Measurements from ENCODE around the gene ZNF780B.
"Not testable (repeated sequence)": the region's sequence is repeated elsewhere in the genome, so short reads cannot be mapped to it uniquely, and the experiment has no call there.

The ZNF780B gene

GRCh38 chr19:40055832-40056504 is at the start of gene ZNF780B:
Gene ZNF780B, minus strand, starts transcription at chr19:40056231. Its CDS starts 5,899 bp downstream, at chr19:40050332.
- DNase-seq = peak; percentile 73

GRCh38 chr19:40104754-40105153 is 48.7 kb upstream of the ZNF780B start:
- DNase-seq = no peak

DNA sequence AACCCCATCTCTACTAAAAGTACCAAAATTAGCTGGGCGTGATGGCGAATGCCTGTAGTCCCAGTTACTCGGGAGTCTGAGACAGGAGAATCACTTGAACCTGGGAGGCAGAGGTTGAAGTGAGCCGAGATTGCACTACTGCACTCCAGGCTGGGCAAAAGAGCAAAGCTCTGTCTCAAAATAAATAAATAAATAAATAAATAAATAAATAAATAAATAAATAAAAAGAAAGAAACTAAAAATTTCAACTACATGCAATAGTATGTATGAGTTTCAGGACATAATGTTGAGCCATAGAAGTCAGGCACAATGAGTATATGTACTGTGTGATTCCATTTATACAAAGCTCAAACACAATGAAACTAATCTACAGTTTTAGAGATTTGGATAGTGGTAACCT is 47.6 kb upstream of the ZNF780B start:
- DNase-seq = no peak

GRCh38 chr19:40101813-40102212 is 45.8 kb upstream of the ZNF780B start:
- DNase-seq = no peak

DNA sequence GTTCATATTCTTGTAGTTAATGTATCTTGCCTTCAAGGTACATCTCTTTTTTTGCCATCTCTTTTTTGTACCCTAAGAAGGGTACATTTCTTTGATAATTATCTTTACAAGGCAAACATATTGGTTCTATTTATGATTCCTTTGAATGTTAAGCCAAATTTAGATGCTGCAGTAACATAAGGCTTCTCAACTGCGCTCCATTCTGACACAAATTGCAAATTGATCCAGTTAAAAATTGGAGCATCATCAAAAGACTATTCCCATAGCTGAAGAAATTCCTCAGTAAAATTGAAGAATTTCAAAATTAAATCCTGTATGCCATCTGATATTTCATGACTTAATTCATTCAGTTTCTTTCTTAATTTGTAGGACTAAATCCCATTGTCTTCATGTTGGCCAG is 37.4 kb upstream of the ZNF780B start:
- DNase-seq = no peak

DNA sequence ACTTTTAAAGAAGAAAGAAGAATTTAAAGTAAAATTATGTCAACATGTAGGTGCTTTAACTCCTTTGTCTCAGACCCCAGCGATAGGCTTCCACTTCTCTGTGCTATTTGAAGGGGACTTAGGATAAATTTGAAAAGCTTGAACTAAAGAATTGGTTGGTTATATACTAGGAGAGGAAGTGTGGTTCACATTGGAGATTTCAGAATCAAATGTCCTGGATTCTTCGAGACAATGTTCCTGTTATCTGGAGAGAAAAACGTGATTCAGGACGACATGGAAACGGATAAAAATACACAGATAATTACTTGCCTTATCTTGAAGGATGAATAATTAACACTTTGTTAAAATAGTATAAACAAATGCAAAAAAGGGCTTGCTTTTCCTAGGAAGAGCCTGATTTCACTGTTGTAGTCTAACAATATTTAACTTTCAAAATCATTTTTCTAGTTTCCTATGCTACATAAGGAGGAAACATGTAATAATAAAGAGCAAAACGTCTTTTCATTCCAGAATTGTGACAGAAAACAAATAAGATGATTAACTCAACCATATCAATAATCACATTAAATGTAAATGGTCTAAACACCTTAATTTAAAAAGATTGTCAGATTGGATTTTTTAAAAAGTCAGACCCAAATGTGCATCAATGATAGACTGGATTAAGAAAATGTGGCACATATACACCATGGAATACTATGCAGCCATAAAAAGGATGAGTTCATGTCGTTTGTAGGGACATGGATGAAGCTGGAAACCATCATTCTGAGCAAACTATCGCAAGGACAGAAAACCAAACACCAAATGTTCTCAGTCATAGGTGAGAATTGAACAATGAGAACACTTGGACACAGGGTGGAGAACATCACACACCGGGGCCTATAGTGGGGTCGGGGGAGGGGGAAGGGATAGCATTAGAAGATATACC is 35.4 kb upstream of the ZNF780B start:
- DNase-seq = no peak

- peak; percentile 83 for DNase-seq
Observed at GRCh38 chr19:40090241-40091204, 34.5 kb upstream of the ZNF780B start, which contains the start of gene ZNF780A. Gene ZNF780A, minus strand, starts transcription at chr19:40090943. Its CDS starts 6,190 bp downstream, at chr19:40084753.

- no peak for DNase-seq
Observed at GRCh38 chr19:40089462-40089861, 33.4 kb upstream of the ZNF780B start.

- no peak for DNase-seq
Observed at GRCh38 chr19:40088299-40089047, 32.4 kb upstream of the ZNF780B start.

DNA sequence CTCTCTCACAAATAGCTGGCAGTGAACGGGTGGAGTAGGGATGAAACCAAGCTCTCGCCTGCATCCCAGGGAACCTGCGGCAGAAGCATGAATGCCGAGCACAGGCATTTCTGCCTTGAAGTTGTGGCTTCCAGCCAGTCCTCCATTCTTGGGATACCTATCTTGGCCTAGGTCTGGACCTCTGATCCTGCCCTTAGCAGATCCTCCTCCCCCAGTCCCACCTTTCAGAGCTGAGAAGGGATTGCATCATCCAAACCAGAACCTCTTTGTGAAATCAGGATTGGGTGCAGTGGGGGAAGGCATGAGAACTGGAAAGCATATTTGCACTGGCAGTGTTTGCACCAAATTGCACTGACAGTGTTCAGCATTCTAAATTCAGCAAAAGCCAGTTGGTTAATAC is 28.9 kb upstream of the ZNF780B start:
- DNase-seq = no peak

DNA sequence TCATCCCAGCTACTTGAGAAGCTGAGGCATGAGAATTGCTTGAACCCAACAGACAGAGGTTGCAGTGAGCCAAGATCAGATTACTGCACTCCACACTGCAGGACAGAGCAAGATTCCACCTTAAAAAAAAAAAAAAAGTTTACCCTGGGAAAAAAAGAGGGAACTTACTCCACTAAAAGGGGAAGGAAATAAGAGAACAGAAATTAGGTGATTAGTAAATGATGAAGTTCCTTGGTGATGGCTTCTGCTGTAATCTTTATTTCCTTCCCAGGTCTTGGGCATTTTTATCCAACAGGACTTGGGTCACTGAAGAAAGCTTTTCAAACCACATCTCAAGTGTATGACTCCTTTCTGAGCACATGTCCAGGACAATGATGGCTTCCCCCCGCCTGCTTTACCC is 25.4 kb upstream of the ZNF780B start:
- DNase-seq = no peak

- DNase-seq = no peak
Observed at GRCh38 chr19:40080289-40080688, 24.3 kb upstream of the ZNF780B start.

DNA sequence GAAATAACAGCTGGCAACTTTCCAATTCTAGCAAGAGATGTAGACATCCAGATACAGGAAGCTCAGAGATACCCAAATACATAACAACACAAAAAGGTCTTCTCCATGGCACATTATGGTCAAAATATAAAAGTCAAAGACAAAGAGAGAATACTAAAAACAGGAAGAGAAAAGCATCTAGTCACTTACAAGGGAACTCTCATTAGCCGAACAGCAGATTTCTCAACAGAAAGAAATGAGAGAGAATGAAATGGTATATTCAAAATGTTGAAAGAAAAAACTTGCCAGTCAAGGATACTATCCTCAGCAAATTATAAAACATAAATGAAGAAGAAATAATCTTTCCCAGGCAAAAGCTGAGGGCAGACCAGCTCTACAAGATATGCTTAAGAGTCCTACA is 22.3 kb upstream of the ZNF780B start:
- DNase-seq = no peak

DNA sequence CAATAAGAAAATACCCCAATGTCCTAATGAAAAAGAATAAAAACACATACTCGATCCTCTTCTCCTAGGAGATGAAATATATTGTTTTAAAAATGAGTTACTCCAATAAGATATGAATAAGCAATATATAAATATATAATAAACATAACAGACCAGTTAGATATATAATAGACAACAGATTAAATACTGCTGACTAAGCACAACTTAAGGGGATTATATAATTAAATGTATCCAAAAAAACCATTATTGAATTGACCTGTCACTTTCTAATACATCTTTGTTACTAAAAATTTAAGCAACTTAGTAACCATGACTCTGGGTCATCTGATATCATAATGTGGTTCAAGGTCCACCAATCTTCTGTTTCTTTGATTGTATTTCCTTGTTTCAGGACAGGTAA is 14.0 kb upstream of the ZNF780B start:
- no peak for DNase-seq

DNA sequence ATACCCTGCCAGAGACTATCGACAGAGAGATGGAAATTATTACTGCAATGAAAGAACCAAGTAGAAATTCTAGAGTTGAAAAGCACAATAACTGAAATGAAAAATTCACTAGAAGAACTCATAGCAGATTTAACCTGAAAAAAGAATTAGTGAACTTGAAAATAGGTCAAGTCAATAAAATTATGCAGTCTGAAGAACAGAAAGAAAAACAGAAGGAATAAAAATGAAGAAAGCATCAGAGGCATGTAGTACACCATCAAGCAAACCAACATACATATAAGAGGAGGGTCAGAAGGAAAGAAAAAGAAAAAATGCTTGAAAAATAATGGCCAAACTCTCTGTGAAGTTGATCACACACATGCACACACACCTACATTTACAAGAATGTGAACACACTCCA is 3.6 kb upstream of the ZNF780B start:
- DNase-seq = no peak

DNA sequence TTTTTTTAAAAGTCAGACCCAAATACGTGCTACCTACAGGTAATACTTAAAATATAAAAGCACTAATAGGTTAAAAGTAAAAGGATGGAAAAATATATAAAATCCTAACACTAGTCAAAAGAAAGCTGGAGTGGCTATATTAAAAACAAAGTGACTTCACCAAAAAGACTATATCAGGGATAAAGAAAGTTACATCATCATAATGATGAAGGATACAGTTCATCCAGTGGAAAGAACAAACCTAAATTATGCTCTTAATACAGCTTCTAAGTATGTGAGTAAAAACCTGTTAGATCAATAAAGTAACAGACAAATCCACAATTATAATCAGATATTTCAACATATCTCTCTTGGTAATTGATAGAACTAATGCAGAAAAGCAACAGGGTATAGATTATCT is 1.1 kb upstream of the ZNF780B start:
- no peak for DNase-seq

DNA sequence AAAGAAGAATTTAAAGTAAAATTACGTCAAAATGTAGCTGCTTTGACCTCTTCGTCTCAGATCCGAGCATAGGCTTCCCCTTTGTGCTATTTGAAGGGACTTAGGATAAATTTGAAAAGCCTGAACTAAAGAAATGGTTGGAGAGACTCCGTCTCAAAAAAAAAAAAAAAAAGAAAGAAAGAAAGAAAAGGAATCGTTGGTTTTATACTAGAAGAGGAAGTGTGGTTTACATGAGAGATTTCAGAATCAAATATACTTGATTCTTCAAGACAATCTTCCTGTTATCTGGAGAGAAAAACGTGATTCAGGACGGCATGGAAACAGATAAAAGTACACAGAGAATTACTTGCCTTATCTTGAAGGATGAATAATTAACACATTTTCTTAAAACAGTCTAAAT is 474 bp upstream of the ZNF780B start:
- no peak for DNase-seq

DNA sequence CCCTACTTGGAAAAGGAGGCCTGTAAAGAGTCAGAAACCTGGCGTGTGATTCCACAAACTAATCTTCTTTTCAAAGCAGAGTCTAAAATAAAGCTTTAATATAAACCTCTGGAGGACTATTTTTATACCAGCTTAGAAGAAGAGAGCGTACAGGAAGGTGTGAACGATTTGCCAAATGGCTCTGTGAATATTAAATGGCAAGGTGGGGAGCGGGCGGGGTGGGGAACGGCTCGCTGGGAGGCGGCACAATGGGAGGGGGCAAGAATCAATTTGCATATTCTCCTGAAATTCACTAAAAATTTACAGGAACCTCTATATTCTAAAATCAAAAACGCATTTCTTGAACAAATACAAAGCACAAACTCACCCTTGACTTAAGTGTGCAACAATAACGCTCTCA is 982 bp downstream of the ZNF780B start:
- no peak for DNase-seq

- DNase-seq = no peak
Observed at GRCh38 chr19:40054632-40055031, 1.4 kb downstream of the ZNF780B start.

DNA sequence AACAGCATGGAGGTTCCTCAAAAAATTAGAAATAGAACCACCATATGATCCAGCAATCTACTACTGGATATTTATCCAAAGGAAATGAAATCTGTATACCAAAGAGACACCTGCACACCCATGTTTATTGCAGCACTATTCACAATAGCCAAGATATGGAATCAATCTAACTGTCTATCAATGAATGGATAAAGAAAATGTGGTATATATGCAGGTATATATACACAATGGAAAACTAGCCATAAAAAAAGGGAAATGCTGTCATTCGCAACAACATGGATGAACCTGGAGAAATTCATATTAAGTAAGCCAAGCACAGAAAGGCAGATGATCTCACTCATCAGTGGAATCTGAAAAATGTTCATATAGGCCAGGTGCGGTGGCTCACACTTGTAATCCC is 2.5 kb downstream of the ZNF780B start:
- DNase-seq = no peak

GRCh38 chr19:40041718-40042117 is 14.3 kb downstream of the ZNF780B start:
- not testable (repeated sequence) for DNase-seq

GRCh38 chr19:40038047-40038446 is 18.0 kb downstream of the ZNF780B start:
- DNase-seq = not testable (repeated sequence)

All from CD4-positive, alpha-beta T cell treated with Interleukin-17A for 4 hours (primary cell).